GM12892 (cell line): ENCODE results near the gene LY86.

ENCODE experiments used
- POLR2A ChIP-seq: IDR thresholded peaks from 2 replicates; pipeline ENCODE4 v1.6.1; 2011; ENCODE audit warnings: low read depth, low read length, control low read depth
- POLR2AphosphoS5 ChIP-seq: IDR thresholded peaks from 2 replicates; pipeline ENCODE4 v1.6.1; 2011; ENCODE audit warnings: low read depth, low read length, control low read depth
- TAF1 ChIP-seq: IDR thresholded peaks from 2 replicates; pipeline ENCODE4 v1.6.1; 2011; ENCODE audit warnings: low read depth, mild to moderate bottlenecking, control low read depth, low read length, borderline replicate concordance

DNA sequence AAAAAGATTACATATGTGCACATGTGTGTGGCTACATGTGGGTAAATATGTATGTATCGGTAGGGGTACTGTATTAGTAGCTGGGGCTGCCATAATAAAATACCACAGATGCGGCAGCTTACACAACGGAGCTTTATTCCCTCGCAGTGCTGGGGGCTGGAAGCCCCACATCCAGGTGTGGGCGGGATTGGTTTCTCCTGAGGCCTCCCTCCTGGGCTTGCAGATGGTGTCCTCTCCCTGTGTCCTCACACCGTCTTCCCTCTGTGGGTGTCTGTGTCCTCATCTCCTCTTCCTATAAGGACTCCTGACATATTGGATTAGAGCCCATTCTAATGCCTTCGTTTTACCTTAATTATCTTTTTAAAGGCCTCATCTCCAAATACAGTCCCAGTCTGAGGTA is 97.7 kb downstream of the LY86 start:
- TF ChIP-seq TAF1 (no peak), POLR2A (no peak), POLR2AphosphoS5 (no peak)
